ENCODE results near the gene SPTBN1.

Gene SPTBN1

GRCh38 chr2:54649191-54649590 is 193.1 kb downstream of the SPTBN1 start:
- DNase-seq (ENCODE audit: low read depth) = no peak
- no peak overlapping the region for H3K4me3 ChIP-seq (ENCODE audit: low read length)
- TF ChIP-seq CTCF (conservative IDR thresholded peaks at IDR 0.05; ENCODE audit: low read length) = no peak

GRCh38 chr2:54649633-54650032 is 193.5 kb downstream of the SPTBN1 start:
- H3K4me3 ChIP-seq (ENCODE audit: low read length) = no peak overlapping the region
- TF ChIP-seq CTCF (conservative IDR thresholded peaks at IDR 0.05; ENCODE audit: low read length) = no peak
- DNase-seq (ENCODE audit: low read depth) = no peak

GRCh38 chr2:54650612-54651011 is 194.5 kb downstream of the SPTBN1 start:
- TF ChIP-seq CTCF (conservative IDR thresholded peaks at IDR 0.05; ENCODE audit: low read length) = no peak
- H3K4me3 ChIP-seq (ENCODE audit: low read length) = no peak overlapping the region
- no peak for DNase-seq (ENCODE audit: low read depth)

GRCh38 chr2:54651291-54651690 is 195.2 kb downstream of the SPTBN1 start:
- H3K4me3 ChIP-seq (ENCODE audit: low read length) = no peak overlapping the region
- no peak for TF ChIP-seq CTCF (conservative IDR thresholded peaks at IDR 0.05; ENCODE audit: low read length)
- DNase-seq (ENCODE audit: low read depth) = no peak

GRCh38 chr2:54652540-54652939 is 196.4 kb downstream of the SPTBN1 start:
- TF ChIP-seq CTCF (conservative IDR thresholded peaks at IDR 0.05; ENCODE audit: low read length) = no peak
- DNase-seq (ENCODE audit: low read depth) = no peak
- no peak overlapping the region for H3K4me3 ChIP-seq (ENCODE audit: low read length)

- no peak for DNase-seq (ENCODE audit: low read depth)
- no peak for TF ChIP-seq CTCF (conservative IDR thresholded peaks at IDR 0.05; ENCODE audit: low read length)
- no peak overlapping the region for H3K4me3 ChIP-seq (ENCODE audit: low read length)
Observed at GRCh38 chr2:54653572-54654204, 197.6 kb downstream of the SPTBN1 start.

- no peak for TF ChIP-seq CTCF (conservative IDR thresholded peaks at IDR 0.05; ENCODE audit: low read length)
- DNase-seq (ENCODE audit: low read depth) = no peak
- no peak overlapping the region for H3K4me3 ChIP-seq (ENCODE audit: low read length)
Observed at GRCh38 chr2:54655046-54655809, 199.1 kb downstream of the SPTBN1 start.
